Endothelial cell of umbilical vein (primary cell): ENCODE data around the gene LRRC8D.

Experiments used
- CTCF ChIP-seq, 2 donors: IDR thresholded peaks; 1 replicate in 1 of 2; 2 replicates in 1 of 2; pipeline ENCODE4 v1.5.1; 2011; ENCODE audit warnings: low read length in 2 of 2, mild to moderate bottlenecking in 2 of 2, moderate library complexity in 2 of 2, control low read depth in 1 of 2, inconsistent platforms in 1 of 2, low read depth in 1 of 2; ENCODE audit not compliant: insufficient read depth in 1 of 2; ENCODE audit errors: extremely low read depth in 1 of 2
- EZH2 ChIP-seq: IDR thresholded peaks from 2 replicates; pipeline ENCODE4 v1.6.1; 2012; ENCODE audit warnings: borderline replicate concordance, low read depth, mild to moderate bottlenecking, moderate library complexity, low read length, inconsistent platforms; ENCODE audit not compliant: severe bottlenecking
- FOS ChIP-seq: IDR thresholded peaks from 2 replicates; pipeline ENCODE4 v1.6.1; 2011; ENCODE audit warnings: mild to moderate bottlenecking, low read length, moderate library complexity, borderline replicate concordance; ENCODE audit not compliant: insufficient read depth
- JUN ChIP-seq: IDR thresholded peaks from 2 replicates; pipeline ENCODE4 v1.6.1; 2011; ENCODE audit warnings: borderline replicate concordance, low read depth; ENCODE audit not compliant: insufficient read length, insufficient read depth
- MAX ChIP-seq: IDR thresholded peaks from 2 replicates; pipeline ENCODE4 v1.6.1; 2011; ENCODE audit not compliant: insufficient read depth, insufficient read length
- MYC ChIP-seq: IDR thresholded peaks from one replicate; pipeline ENCODE4 v1.6.1; 2011; ENCODE audit warnings: mild to moderate bottlenecking, low read depth, low read length
- POLR2A ChIP-seq: IDR thresholded peaks from 2 replicates; pipeline ENCODE4 v1.6.1; 2012; ENCODE audit warnings: low read depth, mild to moderate bottlenecking, control low read depth, low read length
- POLR2AphosphoS5 ChIP-seq: IDR thresholded peaks from 2 replicates; pipeline ENCODE4 v1.6.1; 2012; ENCODE audit warnings: low read depth, mild to moderate bottlenecking, control low read depth, low read length, moderate library complexity; ENCODE audit not compliant: insufficient read depth

GRCh38 chr1:89809556-89809955 lies 11.3 kb upstream of the LRRC8D start:
- no peak for TF ChIP-seq CTCF (IDR thresholded peaks at IDR 0.05; ENCODE audit: extremely low read depth in 1 of 2, insufficient read depth in 1 of 2, low read depth in 1 of 2, low read length in 2 of 2)
- TF ChIP-seq EZH2: no peak
- no peak for TF ChIP-seq MAX
- TF ChIP-seq FOS: no peak
- no peak for TF ChIP-seq POLR2AphosphoS5
- TF ChIP-seq MYC: no peak
- no peak for TF ChIP-seq POLR2A
- no peak for TF ChIP-seq JUN
